ENCODE measurements around the gene INHBE.
"Not testable (repeated sequence)": the region's sequence is repeated elsewhere in the genome, so short reads cannot be mapped to it uniquely, and the experiment has no call there.

The INHBE gene

DNA sequence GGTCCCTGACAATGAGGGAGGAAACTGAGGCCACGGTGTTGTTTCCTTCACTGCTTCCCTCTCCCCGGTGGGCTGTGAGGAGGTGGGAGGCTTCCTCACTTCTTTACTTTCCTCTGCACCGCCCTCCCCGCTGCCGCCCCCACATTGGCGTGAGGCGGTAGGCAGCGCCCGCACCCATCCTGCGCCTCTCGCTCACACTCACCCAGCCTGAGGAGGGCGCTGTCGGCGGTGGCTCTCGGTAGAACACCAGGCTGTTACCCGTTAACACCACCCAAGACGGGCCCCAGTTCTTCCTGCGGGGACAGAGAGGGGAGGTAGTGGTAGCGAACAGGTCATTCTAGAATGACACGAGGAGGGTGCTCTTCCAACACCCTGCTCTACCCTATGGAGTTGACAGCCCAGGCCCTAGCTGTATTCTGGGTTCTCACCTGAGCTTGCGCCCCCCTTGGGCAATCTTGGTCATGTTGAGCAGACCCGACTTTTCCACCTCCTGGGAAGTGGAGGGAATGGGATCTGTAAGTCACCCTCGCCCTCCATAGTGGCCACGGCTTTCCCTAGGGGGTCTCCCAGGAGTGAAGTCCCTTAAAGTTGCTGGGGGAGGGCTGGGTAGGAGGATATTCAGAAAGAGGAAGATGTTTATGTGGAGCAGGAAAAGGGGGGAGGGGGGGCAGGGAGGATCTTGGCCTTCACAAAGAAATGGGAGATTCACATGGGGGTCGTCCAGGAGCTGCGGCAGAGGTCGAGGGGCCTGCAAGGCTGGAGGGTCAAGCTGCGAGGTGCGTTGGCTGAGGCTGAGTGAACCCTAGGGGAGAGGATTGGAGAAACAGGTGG, 21.3 kb downstream of the INHBE start:
- no peak for DNase-seq (ENCODE audit: low read depth)

DNA sequence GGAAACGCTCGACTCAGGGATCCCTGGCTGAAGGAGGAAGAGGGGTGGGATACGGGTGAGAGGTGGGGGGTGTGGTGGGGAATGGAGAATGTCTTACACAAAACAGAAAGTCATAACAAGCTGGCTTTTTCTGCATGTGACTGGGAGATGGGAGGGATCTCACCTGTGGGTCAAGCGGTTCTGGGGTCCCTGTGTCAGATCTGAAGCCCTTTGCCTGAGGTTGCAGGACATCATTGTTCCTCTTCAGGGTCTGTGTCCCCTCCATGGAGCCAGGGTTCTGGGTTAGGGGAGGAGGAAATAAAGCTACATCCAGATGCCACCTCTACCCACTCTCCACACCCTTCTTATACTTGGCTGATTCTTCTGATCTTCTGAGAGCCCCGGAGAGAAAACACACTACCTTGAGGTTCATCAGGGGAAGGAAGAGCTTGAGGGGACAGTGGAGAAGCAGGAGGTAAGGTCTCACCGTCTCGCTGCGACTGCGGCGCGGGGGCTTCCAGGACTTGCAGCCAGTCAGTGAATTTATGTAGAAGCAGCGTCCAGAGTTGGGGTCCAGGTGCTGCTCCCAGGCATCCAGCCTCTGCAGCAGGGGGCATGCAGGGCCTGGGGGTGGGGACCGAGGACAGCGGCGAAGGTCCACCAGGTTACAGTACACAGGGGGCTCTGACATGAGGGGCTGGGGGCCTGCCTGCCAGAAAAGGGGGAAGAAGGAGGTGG, 22.0 kb downstream of the INHBE start:
- no peak for DNase-seq (ENCODE audit: low read depth)

DNA sequence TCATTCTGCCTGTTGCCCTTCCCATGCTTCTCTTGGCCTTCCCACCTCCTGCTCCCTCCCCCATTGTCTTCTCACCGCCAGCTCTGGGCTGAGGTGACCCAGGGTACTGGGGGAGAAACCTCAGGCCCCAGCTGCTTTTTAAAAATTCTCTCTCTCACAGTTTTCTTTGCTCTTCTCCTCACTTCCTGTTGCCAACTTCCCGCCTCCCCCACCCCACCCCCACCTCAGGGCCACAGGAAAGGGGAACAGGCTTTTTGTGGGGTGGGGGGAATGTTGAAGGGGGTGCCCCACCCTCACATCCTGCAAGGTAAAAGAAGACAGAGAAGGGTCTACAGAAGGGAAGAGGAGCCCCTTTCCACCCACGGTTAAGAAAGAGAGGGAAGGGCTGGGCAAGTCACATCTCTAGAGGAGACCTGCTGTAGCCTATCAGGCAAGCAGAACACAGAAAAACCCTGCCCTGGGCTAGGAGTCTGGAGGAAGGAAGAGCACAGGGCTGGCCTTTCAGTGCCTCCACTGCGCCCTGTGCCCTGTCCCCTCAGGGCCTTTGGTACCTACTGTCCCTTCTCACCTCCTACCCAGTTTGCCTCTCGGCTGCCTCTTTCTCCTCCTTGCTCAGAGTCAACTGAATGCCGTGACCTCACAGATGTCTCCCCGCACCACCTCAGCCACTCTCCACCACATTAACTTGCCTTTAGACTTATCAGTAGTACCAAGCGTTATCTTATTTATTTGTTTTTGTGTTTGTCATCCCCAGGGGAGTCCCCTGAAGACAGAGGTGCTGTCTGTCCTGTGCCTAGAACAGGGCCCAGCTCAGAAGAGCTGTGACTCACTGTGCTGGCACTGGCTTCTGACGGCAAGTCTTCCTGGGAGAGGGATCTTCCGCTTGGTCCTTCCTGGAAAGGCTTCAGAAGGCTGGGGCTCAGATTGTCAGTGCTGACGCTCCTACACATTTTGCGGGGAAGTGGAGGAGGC, 22.9 kb downstream of the INHBE start:
- no peak for DNase-seq (ENCODE audit: low read depth)

GRCh38 chr12:57479043-57479375, 23.9 kb downstream of the INHBE start:
- no peak for DNase-seq (ENCODE audit: low read depth)

DNA sequence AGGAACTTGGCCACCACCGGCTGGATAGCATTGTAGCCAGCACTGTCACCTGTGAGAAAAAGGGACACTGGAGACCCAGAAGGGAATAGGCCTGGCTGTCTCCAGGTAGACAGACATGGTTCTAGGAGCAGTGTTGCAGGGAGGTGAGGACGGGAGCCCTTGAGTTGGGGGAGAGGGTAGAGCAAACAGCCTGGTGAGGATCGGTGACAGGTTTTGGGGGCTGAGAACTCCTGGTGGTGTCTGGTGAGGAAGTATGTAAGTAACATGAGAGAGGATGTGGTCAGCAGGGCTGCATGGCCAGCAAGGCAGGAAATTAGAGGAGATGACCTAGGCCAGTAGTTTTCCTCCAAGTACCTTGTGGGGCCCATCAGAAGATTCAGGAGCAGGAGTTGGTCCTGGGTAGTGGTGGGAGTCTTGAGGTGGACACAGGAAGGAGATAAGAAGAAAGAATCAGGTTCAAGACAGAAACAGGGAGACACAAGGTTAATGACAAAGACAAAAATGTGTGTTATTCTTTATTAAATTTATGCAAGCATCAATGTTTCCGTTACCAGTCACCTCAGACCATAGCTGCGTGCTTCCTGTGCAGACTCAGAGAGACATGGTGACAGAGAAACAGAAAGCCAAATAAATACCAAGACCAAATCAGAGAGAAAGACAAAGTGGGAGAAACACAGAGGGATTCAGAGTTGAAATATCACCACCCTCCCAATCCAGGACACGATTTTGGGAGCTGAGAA, 24.4 kb downstream of the INHBE start, which contains the start of gene ARHGAP9:
ARHGAP9 (minus strand) TSS at position 491 of the 740 bp plus-strand sequence; CDS start at position 31, 460 bp downstream.
- no peak for DNase-seq (ENCODE audit: low read depth)

DNA sequence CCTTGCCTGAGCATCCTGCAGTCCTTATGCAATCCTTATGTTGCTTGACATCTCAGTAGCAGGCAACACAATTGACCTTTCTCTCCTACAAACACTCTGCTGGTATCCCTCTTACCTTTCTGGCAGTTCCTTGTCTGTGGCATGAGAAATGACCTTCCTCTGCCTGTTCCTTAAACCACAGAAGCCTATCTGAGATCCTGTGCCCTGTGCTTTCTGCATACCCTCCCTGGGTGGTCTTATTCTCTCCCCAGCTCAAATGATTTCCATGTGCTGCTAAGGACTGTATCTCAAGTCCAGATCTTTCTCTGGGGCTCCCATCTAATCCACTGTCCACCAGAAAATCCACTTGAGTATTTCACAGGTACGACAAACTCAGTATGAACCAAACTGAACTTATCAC, 26.6 kb downstream of the INHBE start:
- DNase-seq (ENCODE audit: low read depth), result no peak

DNA sequence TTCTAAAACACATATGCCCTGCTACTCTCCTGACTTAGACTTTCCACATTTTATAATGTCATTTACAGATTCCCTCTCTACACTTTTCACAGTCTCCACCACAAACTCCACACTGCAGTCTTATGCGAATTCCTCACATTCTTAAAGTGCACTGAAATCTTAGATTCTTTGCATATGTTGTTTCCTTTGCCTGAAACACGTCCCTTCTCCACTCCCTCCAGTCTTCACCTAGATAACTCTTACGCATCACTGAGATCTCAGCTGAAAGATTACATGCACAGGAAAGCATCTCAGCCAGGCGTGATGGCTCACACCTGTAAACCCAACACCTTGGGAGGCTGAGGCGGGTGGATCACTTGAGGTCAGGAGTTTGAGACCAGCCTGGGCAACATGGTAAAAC, 28.4 kb downstream of the INHBE start:
- no peak for DNase-seq (ENCODE audit: low read depth)

- no peak for DNase-seq (ENCODE audit: low read depth)
These were observed 30.6 kb downstream of the INHBE start for GRCh38 chr12:57485695-57486094.

DNA sequence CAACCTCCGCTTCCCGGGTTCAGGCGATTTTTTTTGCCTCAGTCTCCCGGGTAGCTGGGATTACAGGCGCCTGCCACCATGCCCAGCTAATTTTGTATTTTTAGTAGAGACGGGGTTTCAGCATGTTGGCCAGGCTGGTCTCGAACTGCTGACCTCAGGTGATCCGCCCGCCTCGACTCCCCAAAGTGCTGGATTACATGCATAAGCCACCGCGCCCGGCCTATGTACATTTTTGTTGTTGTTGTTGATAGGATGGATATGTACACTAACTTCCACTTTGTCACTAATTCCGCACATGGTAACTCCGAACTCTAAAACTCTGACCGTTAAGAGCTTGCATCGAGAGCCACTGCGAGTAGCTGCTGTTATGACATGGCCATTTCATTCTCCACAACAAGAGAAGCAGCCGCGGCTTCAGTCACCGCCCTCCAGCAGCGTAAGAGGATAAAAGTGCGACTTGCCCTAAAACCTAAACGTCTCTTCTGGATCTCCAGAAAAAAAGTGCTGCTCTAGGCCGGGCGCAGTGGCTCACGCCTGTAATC, 32.0 kb downstream of the INHBE start:
- no peak for DNase-seq (ENCODE audit: low read depth)

GRCh38 chr12:57487597-57488401, 32.7 kb downstream of the INHBE start, which contains the start of gene MARS1:
TSS of gene MARS1 (plus strand) at chr12:57488068. CDS start at chr12:57488091, 23 bp downstream.
- peak; percentile 95 for DNase-seq (ENCODE audit: low read depth)

- no peak for DNase-seq (ENCODE audit: low read depth)
These were observed 33.5 kb downstream of the INHBE start for GRCh38 chr12:57488402-57489156.

DNA sequence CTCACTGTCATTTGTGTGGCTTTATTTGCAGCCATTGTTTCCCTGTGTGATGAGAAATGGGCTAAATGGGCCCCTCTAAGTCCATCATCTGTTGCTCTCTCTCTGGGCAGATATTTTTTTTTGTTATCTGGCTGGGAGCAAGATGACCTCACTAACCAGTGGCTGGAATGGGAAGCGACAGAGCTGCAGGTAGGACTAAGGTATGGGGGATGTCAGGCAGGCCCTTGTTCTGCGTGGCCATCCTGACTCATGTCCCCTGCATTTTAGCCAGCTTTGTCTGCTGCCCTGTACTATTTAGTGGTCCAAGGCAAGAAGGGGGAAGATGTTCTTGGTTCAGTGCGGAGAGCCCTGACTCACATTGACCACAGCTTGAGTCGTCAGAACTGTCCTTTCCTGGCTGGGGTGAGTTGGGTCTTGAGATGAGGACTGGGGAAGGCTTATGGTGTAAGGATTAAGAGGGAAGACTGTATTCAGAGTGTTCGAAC, 34.1 kb downstream of the INHBE start:
- no peak for DNase-seq (ENCODE audit: low read depth)

GRCh38 chr12:57490126-57490525, 35.0 kb downstream of the INHBE start:
- DNase-seq (ENCODE audit: low read depth), result no peak

DNA sequence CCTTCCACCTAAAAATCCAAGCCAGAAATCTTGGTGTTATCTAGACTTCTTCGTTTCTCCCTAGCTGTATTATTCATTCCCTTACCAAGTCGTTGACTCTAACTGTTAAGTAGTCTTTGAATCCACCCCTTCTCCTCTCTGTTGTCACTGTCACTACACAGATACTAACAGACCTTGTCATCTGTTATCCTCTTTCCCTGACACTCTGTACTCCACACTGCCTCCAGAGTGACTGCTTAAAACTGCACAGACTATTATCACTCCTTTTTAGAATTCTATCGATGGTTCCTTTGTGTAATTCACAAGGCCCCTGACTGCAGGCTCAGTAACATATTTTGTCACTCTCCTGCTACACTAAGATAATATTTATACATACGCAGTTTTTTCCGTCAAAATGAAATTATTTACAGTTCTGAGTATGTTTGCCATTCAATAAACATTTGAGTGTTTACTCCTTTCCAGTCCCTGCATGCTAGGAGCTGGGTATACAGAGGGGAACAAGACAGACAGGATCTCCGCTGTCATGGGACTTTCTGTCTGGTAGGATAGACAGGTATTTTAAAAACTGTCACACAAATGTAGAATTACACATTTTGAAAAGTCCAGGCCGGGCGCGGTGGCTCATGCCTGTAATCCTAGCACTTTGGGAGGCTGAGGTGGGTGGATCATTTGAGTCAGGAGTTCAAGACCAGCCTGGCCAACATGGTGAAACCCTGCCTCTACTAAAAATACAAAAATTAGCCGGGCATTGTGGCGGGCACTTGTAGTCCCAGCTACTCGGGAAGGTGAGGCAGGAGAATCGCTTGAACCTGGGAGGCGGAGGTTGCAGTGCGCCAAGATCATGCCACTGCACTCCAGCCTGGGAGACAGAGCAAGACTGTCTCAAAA, 36.5 kb downstream of the INHBE start:
- no peak for DNase-seq (ENCODE audit: low read depth)

DNA sequence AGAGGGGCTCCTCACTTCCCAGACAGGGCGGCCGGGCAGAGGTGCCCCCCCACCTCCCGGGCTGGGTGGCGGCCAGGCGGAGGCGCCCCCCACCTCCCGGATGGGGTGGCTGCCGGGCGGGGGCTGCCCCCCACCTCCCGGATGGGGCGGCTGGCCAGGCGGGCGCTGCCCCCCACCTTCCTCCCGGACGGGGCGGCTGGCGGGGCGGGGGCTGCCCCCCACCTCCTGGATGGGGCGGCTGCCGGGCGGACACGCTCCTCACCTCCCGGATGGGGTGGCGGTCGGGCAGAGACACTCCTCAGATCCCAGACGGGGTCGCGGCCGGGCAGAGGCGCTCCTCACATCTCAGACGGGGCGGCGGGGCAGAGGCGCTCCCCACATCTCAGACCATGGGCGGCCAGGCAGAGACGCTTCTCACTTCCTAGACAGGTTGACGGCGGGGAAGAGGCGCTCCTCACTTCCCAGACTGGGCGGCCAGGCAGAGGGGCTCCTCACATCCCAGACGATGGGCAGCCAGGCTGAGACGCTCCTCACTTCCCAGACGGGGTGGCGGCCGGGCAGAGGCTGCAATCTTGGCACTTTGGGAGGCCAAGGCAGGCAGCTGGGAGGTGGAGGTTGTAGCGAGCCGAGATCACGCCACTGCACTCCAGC, 40.1 kb downstream of the INHBE start:
- not testable (repeated sequence) for DNase-seq (ENCODE audit: low read depth)

GRCh38 chr12:57496822-57497221, 41.7 kb downstream of the INHBE start:
- DNase-seq (ENCODE audit: low read depth), result no peak

GRCh38 chr12:57497223-57498131, 42.4 kb downstream of the INHBE start:
- no peak for DNase-seq (ENCODE audit: low read depth)
